Stimulated activated CD4-positive, alpha-beta T cell treated with anti-CD3 and anti-CD28 coated beads, Interleukin-2, amount 100 ng/mL, for 48 hours (primary cell): ENCODE results near the gene PSME3.
"Not testable (repeated sequence)": the region's sequence is repeated elsewhere in the genome, so short reads cannot be mapped to it uniquely, and the experiment has no call there.

Experiments used
- DNase-seq, 2 donors: peaks; one replicate each; pipeline ENCODE4 v3.0.0-alpha.2; 2020

The PSME3 gene

GRCh38 chr17:42851371-42852240, 18.4 kb downstream of the PSME3 start:
- not testable (repeated sequence) for DNase-seq

DNA sequence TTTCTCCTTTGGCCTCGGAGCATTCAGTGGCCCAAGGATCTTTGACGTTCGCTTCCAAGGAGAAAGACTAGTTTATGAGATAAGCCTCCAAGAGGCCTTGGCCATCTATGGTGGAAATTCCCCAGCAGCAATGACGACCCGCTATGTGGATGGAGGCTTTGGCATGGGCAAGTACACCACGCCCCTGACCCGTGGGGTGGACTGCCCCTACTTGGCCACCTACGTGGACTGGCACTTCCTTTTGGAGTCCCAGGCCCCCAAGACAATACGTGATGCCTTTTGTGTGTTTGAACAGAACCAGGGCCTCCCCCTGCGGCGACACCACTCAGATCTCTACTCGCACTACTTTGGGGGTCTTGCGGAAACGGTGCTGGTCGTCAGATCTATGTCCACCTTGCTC, 19.2 kb downstream of the PSME3 start:
- DNase-seq = no peak

GRCh38 chr17:42853004-42853403, 19.8 kb downstream of the PSME3 start:
- DNase-seq = no peak

- no peak for DNase-seq
These were observed 20.4 kb downstream of the PSME3 start for GRCh38 chr17:42853597-42853967.

- DNase-seq = no peak
These were observed 21.0 kb downstream of the PSME3 start for GRCh38 chr17:42853968-42854790.

GRCh38 chr17:42855048-42855596, 21.9 kb downstream of the PSME3 start:
- no peak for DNase-seq

- DNase-seq = not testable (repeated sequence)
These were observed 22.9 kb downstream of the PSME3 start for GRCh38 chr17:42856093-42856492.

GRCh38 chr17:42856516-42856915, 23.3 kb downstream of the PSME3 start:
- DNase-seq = not testable (repeated sequence)

- no peak for DNase-seq
These were observed 24.2 kb downstream of the PSME3 start for GRCh38 chr17:42857389-42857788.

- no peak for DNase-seq
These were observed 32.5 kb downstream of the PSME3 start for GRCh38 chr17:42865638-42866094.

DNA sequence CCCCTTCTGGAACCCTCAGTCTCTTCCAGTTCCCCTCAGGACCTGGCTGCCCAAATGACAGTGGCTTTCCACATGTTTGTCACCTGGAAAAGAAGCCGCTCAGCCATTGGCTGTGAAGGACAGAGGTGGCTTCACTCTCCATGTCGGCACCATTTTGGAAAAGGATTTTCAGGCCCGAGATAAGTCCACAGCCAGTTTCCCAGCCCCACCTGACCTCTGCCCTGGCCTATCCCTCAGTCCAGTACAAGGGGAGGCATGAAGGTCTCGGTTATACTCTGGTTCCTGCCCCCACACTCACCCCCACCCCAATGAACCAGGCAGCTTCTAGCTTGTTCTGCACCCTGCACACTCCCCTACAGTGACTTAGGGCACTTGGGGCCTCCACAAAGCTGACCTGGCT, 33.0 kb downstream of the PSME3 start:
- DNase-seq = no peak

DNA sequence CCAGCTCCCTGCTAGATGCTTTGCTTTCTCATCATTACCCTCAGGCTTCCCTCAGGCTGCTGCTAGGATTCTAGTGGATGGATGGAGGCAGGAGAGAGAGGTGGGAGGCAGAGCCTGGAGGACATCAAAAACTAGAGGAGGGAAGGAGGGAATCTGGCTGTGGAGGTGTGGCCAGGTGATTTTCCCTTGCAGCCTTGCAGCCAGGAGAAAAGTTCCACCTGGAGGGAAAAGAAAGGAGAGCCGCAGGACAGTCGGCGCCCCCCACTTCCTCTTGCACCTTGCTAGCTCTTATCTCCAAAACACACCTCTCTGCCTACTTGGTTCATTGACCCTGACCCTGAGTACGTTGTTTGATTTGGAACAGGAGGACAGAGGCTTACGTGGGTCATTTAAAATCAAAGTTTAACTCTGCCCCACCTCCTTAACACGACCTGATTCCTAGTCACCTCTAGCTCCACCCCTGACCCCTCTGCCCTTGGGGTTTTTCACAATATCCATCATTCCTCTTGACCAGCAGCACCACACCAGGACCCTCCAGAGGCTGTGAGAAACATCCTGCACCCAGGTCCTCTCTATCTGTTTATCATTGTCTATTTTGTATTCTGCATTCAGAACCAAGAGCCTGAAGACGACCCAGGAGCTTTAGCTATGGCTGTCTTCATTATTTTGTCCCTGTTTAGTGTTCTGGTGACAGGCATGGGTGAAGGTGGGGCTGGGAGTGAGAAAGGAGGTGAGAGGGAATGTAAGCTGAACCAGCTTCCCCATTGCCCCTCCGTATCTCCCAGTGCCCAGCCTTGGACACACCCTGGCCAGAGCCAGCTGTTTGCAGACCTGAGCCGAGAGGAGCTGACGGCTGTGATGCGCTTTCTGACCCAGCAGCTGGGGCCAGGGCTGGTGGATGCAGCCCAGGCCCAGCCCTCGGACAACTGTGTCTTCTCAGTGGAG, 33.7 kb downstream of the PSME3 start:
- no peak for DNase-seq

GRCh38 chr17:42867694-42868261, 34.6 kb downstream of the PSME3 start:
- DNase-seq = not testable (repeated sequence)

GRCh38 chr17:42868338-42868737, 35.1 kb downstream of the PSME3 start:
- DNase-seq = no peak

DNA sequence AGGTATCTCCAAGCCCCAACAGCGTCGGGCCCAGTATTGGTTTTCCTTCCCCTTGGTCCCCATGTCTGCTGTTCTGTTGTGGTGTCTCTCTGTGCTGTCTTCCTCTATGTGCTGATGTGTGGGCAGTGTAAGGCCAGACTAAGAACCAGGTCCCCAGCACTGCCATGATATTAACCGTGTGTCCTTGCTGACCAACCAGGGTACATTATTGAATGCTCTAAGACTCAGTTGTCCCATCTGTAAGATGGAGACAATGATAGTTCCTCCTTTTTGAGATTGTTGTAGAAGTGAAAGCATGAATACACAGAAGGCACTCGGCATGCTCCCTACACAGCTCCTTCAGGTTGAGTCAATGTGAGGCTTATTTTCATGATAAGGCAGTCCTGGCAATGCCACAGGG, 38.5 kb downstream of the PSME3 start:
- no peak for DNase-seq

DNA sequence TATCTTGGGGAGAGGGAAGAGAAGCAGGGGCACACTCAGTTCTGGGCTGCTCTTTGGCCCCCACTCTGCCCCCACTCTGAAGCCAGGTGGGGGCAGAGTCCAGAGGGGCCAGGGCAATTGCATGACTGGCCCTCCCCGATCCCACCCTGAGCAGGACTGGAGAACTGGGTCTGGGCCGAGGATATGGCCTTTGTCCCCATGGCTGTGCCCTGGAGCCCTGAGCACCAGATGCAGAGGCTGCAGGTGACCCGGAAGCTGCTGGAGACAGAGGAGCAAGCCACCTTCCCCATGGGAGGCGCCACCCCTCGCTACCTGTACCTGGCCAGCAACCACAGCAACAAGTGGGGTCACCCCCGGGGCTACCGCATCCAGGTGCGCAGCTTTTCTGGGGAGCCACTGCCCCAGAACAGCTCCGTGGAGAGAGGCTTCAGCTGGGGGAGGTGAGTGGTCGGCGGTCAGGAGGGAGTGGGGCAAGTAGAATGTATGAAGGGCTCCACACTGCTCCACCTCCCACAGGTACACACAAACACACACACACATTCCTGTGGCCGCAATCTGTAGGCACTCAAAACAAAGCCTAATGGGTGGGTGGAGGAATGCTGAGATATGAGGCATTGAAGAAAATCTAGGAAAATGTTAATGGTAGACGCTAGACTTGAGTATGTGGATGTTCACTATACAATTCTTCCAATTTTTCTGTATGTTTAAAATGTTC, 39.2 kb downstream of the PSME3 start:
- no peak for DNase-seq

- no peak for DNase-seq
These were observed 40.1 kb downstream of the PSME3 start for GRCh38 chr17:42873315-42873714.

GRCh38 chr17:42873932-42874695, 40.9 kb downstream of the PSME3 start:
- DNase-seq = not testable (repeated sequence)

- DNase-seq = no peak
These were observed 43.8 kb downstream of the PSME3 start for GRCh38 chr17:42877037-42877436.

DNA sequence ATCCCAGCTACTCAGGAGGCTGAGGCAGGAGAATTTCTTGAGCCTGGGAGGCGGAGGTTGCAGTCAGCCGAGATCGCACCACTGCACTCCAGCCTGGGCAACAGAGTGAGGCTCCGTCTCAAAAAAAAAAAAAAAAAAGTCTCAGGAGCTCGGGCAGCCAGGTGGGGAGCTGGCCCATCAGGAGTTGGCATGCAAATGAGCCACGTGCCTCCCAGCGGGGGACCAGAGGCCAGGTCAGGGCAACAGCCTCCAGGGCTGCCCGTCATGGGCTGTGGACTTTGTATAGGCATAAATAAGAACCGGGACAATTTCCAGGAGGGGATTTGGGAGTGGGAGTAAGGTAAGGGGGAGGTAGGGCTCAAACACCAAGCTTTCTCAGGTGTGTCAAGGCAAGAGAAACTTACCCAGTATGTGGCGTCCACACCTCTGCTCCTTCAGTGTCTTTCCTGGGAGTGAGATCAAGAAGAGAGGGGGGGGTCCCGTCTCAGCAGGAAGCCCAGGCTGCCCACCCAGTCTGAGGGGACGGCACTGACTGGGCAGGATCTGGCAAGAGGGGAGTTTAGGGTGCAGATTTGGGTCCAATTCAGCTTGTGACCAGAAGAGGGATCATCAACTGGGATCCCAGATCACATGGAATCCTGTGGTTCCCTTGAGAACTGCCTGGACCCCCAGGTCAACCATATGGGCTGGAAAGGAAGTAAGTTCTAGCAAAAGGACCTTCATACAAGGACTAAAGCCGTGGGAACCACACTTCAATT, 45.1 kb downstream of the PSME3 start:
- DNase-seq = no peak
